Raji (cell line): ENCODE measurements around the gene TDRD12.

Source experiments
- POLR2A ChIP-seq: IDR thresholded peaks from 2 replicates; pipeline ENCODE4 v1.6.1; 2011; ENCODE audit warnings: low read depth, low read length, control low read depth; ENCODE audit not compliant: insufficient read depth

TDRD12 gene

GRCh38 chr19:32687681-32688080 is 31.9 kb upstream of the TDRD12 start:
- TF ChIP-seq POLR2A: no peak

DNA sequence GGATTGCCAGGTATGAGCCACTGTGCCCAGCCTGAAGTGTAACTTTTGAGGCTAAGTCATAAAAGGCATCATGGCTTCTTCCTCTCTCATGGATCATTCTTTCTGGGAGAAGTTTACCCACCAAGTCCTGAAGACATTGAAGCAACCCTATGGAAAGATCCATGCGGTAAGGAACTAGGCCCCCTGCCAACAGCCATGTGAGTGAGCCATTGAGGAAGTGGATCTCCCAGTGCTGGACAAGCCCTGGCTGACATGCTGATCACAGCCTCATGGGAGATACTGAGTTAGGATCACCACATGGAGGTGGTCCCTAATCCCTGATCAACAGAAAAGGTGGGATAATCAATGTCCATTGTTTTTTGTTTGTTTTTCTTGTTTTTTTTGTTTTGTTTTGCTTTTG is 31.3 kb upstream of the TDRD12 start:
- no peak for TF ChIP-seq POLR2A

DNA sequence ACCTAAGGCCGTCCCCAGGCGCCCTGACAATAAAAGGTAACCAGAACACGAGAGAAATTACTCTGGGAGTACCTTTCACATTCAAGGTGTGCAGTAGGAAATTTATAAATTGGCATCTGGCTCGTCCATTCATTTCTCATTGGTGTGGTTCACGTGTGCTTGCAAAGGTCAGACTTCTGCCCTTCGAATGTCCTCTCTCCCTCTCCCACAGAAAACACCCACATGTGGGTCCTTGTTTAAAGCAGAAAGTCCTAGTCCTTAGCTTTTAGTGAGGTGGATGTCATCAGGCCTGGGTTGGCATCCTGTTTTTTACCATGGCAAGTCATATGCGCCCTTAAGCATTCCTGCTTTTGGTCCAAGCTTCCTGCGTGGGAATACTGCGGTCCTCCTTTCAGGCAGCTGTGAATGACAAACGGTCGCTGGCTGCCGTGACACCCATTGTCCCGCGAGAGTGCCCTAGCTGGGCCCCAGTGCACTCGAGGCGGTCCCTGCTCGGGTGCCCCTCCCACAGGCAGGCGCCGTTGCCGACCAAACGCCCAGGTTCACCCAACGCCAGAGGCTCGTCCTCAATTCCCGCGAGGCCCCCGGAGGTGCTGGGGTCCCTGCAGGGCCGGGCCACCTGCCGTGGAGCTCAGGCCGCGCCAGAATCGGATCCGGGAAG is 28.1 kb upstream of the TDRD12 start, which contains the start of gene NUDT19:
Gene NUDT19, plus strand, starts transcription at position 531 of the 661 bp plus-strand sequence. CDS start 140 bp downstream, outside the sequence.
- TF ChIP-seq POLR2A: peak; percentile 61

DNA sequence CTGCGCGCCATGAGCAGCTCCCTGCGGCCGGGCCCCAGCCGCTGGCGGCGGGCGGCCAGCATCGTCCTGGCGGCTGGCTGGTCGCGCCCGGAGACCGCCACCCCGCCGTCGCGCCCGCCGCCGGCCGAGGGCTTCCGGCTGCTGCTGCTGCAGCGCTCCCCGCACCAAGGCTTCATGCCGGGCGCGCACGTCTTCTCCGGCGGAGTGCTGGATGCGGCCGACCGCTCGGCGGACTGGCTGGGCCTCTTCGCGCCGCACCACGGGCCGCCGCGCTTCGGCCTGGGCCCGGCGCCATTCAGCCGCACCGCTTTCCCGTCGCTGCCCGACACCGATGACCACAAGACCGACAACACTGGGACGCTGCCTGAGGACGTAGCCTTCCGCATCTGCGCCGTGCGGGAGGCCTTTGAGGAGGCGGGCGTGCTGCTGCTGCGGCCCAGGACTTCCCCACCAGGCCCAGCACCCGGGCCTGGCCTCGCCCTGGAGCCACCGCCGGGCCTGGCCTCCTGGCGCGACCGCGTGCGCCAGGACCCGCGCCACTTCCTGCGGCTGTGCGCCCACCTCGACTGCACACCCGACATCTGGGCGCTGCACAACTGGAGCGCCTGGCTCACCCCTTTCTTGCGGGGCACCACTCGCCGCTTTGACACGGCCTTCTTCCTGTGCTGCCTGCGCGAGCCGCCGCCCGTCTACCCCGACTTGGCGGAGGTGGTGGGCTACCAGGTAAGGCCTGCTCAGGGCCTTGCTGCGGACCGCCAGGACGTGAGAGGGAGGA is 27.4 kb upstream of the TDRD12 start:
- peak; percentile 36; the same call in 1 of the 2 replicates for TF ChIP-seq POLR2A

DNA sequence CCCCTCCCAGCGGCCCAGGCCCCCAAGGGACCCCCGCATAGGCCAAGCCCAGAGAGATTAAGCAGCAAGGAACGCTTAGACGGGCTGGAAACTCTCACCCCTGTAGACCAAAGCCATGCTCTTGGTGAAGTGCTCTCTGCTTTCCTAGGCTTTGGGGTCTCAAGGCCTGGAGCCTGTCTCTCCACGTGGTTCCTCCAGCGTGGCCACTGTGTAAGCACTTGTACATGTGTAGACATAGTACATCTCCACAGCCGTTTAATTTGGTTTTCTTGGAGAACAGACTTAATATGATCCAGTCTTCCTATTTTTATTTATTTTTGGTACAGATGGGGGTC is 26.9 kb upstream of the TDRD12 start:
- no peak for TF ChIP-seq POLR2A

DNA sequence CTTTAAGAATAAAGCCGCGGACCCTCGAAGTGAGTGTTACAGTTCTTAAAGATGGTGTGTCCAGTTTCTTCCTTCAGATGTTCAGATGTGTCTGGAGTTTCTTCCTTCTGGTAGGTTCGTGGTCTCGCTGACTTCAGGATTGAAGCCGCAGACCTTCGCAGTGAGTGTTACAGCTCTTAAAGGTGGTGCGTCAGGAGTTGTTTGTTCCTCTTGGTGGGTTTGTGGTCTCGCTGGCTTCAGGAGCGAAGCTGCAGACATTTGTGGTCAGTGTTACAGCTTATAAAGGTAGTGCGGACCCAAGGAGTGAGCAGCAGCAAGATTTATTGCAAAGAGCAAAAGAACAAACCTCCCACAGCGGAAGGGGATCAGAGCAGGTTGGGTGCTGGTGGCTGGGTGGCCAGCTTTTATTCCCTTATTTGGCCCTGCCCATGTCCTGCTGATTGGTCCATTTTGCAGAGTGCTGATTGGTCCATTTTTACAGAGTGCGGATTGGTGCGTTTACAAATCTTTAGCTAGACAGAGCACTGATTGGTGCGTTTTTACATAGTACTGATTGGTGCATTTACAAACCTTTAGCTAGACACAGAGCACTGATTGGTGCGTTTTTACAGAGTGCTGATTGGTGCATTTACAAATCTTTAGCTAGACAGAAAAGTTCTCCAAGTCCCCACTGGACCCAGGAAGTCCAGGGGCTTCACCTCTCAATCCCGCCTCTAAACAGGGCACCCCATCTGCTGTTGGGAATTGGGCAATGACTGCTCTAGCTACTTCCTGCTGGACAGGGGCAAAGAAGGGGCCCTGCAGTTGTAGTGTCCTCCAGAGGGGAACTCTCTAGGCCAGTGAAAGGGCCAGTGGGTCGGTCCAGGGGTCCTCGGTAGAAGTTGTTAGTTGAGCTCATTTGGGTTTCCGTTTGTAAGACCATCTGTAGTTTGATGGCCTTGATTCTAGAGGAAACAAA is 26.1 kb upstream of the TDRD12 start:
- peak; percentile 41; the same call in 1 of the 2 replicates for TF ChIP-seq POLR2A

GRCh38 chr19:32702010-32702409 is 17.6 kb upstream of the TDRD12 start:
- TF ChIP-seq POLR2A: no peak

GRCh38 chr19:32708457-32708856 is 11.1 kb upstream of the TDRD12 start:
- TF ChIP-seq POLR2A: no peak

DNA sequence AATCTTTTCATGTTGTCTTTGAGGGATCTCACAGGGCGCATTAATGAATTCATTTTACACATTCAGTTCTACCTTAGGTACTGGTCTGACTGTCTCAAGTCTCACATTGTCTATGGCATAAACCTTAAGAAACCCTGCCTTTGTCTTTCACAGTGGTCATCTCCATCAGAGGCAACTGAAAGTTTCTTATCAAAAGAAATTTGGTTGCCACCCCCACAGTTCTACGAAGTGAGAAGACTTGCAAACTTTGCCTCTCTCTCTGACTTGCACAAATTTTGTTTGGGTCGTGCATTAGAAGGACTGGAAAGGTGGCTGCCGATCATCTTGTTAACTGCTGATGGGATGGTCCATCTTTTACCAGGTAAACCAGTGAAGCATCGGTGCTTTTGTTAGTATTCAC is 10.5 kb upstream of the TDRD12 start:
- TF ChIP-seq POLR2A: no peak

DNA sequence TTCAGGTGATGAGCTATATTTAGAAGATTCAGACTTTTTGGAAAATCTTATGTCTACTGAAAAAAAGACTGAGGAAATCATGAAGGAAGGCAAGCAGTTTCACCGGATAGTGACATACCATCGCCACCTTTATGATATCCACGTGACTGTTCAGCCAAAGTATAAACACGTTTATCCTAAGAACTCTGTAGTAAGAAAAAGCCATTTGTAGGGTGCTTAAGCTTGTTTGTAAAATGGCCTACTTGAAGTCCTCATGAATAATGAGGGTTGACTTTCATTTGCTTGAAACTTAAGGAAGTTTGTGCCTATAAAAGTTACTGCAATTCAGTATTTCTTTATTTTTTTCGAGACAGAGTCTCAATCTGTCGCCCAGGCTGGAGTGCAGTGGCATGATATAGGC is 7.8 kb upstream of the TDRD12 start:
- no peak for TF ChIP-seq POLR2A

GRCh38 chr19:32717496-32717895 is 2.1 kb upstream of the TDRD12 start:
- no peak for TF ChIP-seq POLR2A

DNA sequence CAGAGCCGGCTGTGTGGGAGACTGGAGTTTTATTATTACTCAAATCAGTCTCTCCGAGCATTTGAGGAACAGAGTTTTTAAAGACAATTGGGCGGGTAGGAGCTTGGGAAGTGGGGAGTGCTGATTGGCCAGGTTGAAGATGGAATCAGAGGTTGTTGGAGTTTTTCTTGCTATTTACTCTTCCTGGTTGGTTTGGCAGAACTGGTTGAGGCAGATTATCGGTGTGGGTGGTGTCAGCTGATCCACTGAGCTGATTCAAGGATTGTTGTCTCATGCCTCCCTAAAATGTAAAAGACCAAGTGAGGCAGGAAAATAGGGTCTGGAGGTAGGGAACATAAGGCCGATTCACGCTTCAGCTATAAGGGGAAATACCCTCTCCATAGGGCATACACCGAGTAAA is 1.3 kb upstream of the TDRD12 start:
- no peak for TF ChIP-seq POLR2A

DNA sequence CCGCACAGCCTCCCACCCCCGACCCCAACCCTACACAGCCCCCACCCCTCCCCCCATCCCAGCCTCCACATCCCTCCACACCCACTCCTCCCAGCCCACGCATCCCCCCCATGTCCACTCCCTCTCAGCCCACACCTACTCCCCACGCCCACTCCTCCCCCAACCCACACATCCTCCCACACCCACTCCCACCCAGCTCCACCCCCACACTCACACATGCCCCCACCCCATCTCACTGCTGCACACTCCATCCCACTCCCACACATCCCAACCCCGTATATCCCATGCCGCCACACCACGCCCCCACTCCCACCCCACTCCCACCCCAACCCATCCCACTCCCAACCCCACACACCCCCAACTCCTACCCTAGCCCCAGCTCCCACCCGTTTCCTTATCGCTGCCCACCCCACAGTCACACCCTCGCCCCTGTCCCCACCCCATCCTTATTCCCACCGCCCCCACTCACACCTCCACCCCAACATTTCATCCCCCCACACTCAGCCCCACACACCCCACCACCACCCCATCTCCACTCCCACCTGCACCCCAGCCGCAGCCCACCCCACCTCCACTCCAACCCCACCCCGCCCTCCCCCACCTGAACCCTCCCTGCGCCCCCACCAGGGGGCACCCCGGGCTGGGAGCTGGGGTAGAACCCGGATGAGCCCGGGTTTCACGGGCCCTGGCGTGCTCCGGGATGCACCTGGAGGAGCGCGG is 809 bp downstream of the TDRD12 start:
- TF ChIP-seq POLR2A: no peak

DNA sequence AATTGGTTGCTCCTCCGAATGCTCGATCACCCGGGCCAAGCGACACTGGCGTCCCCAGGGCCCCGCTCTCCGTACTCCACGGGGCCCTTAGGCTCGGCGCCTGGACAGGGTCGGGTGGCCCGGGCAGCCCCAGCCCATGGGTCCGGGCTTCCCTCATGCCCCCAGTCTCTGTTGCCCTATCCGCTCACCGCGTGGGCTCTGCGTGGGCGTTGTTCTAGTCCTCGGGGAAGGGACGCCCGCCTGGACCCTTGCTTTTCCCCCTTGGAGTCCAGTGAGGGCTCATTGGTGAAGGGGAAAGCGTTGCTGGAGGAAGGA is 1.3 kb downstream of the TDRD12 start:
- TF ChIP-seq POLR2A: no peak

DNA sequence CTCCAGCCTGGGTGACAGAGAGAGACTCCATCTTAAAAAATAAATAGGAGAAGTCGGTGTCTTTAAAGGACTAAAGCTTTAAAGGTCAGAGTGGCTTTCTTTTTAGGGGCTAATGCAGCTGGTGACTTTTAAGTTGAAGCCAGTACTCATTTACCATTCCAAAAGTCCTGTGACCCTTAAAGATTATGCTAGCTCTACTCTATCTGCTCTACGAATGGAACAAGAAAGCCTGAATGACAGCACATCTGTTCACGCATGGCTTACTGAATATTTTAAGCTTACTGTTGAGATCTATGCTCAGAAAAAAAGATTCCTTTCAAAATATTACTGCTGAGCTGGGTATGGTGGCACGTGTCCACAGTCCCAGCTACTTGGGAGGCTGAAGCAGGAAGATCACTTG is 16.4 kb downstream of the TDRD12 start:
- no peak for TF ChIP-seq POLR2A
